Gastroesophageal sphincter (tissue), 4 donors: ENCODE measurements around the gene ANO2. TPM values are rescaled to one million over a fixed set of nuclear protein-coding genes. Genes with fewer than 3 reads are reported as not detected.

Source experiments
- ATAC-seq: fragments of 150-250 bp; one replicate; pipeline ENCODE4 v1.9.1; 2016; ENCODE audit warnings: mild to moderate bottlenecking, moderate library complexity
- H3K27ac ChIP-seq, 4 donors: fragments of 200-600 bp; sonication (generic) in 3 of 4; 1 replicate in 3 of 4; 2 replicates in 1 of 4; pipeline ENCODE4 v1.5.1; 2016 to 2019
- H3K27me3 ChIP-seq: fragments of 200-600 bp; sonication (generic); one replicate; pipeline ENCODE4 v1.5.1; 2019
- H3K36me3 ChIP-seq, 2 donors: fragments of 200-600 bp; sonication (generic); one replicate each; pipeline ENCODE4 v1.5.1; 2019; ENCODE audit warnings: control low read depth in 1 of 2
- H3K4me1 ChIP-seq, 3 donors: fragments of 200-600 bp; sonication (generic); 1 replicate in 2 of 3; 2 replicates in 1 of 3; pipeline ENCODE4 v1.5.1; 2016 to 2019; ENCODE audit warnings: control low read depth in 2 of 3
- H3K4me3 ChIP-seq, 2 donors: fragments of 200-600 bp; sonication (generic); one replicate each; pipeline ENCODE4 v1.5.1; 2019; ENCODE audit warnings: mild to moderate bottlenecking in 1 of 2, moderate library complexity in 1 of 2
- H3K9me3 ChIP-seq, 3 donors: fragments of 200-600 bp; sonication (generic); one replicate each; pipeline ENCODE4 v1.5.1; 2017 to 2019; ENCODE audit warnings: control low read depth in 2 of 3
- CTCF ChIP-seq, 4 experiments: fragments of 200-600 bp in 2 of 4; fragments of 450-650 bp in 2 of 4; sonication (generic) in 1 of 4; IDR thresholded peaks; one replicate each; pipeline ENCODE4 v1.5.1; 2017 to 2019; ENCODE audit warnings: antibody characterized with exemption in 4 of 4, mild to moderate bottlenecking in 2 of 4, moderate library complexity in 2 of 4
- EP300 ChIP-seq: sonication (generic); formaldehyde crosslinking; IDR thresholded peaks from one replicate; pipeline ENCODE4 v1.6.1; 2017; ENCODE audit warnings: antibody characterized with exemption, mild to moderate bottlenecking
- POLR2A ChIP-seq, 2 donors: fragments of 450-650 bp; IDR thresholded peaks; one replicate each; pipeline ENCODE4 v1.6.1; 2017; ENCODE audit warnings: antibody characterized with exemption in 2 of 2, mild to moderate bottlenecking in 2 of 2, moderate library complexity in 1 of 2
- POLR2AphosphoS5 ChIP-seq: sonication (generic); formaldehyde crosslinking; IDR thresholded peaks from one replicate; pipeline ENCODE4 v1.6.1; 2017; ENCODE audit warnings: antibody characterized with exemption
- WGBS, 2 donors: methylation state at CpG; one replicate each; pipeline ENCODE4 v1.1.5; 2018; ENCODE audit warnings: low coverage in 1 of 2; 5-methylcytosine and 5-hydroxymethylcytosine counted together
- total RNA-seq, 4 donors: library from RNA; depleted of rRNA; stranded (reverse); fragments of >200 nt; gene quantifications; one replicate each; pipeline ENCODE4 v1.1.0, GENCODE V29; 2016

The ANO2 gene
- total RNA-seq, 4 donors from 2014 or later = 3.1 to 10.9 (median 6.7) TPM

- no peak for ATAC-seq
- Histone ChIP-seq H3K27ac (no peak overlapping the region), H3K36me3 (no peaks in the 10 kb centered on the region), H3K9me3 (no peaks in the 10 kb centered on the region), H3K4me3 (no peak overlapping the region), H3K4me1 (no peaks in the 10 kb centered on the region), H3K27me3 (peaks cover 27% of the 10 kb centered on the region)
- no peak for TF ChIP-seq EP300
- TF ChIP-seq POLR2AphosphoS5 = no peak
- no peak for TF ChIP-seq CTCF (IDR thresholded peaks at IDR 0.05)
- no peak for TF ChIP-seq POLR2A (IDR thresholded peaks at IDR 0.05)
- WGBS, 2 donors = 28 to 73% methylated on average over 2 to 8 of the region's 8 CpGs
Observed at GRCh38 chr12:5807514-5808219, 137.4 kb downstream of the ANO2 start.

- no peak overlapping the region for H3K4me3 ChIP-seq
- no peak overlapping the region for H3K27ac ChIP-seq
- no peaks in the 10 kb centered on the region for H3K36me3 ChIP-seq
- peaks cover 33% of the 10 kb centered on the region for H3K27me3 ChIP-seq
- no peaks in the 10 kb centered on the region for H3K9me3 ChIP-seq
- no peak for ATAC-seq
- WGBS, 2 donors = 83% methylated on average over 6 of the region's 6 CpGs
- no peaks in the 10 kb centered on the region for H3K4me1 ChIP-seq
- TF ChIP-seq CTCF (IDR thresholded peaks at IDR 0.05) (no peak), POLR2AphosphoS5 (no peak), EP300 (no peak), POLR2A (IDR thresholded peaks at IDR 0.05) (no peak)
Observed at GRCh38 chr12:5807090-5807414, 138.0 kb downstream of the ANO2 start.

GRCh38 chr12:5806371-5807089 is 138.5 kb downstream of the ANO2 start:
- WGBS, 2 donors = 75 to 86% methylated on average over 7 to 9 of the region's 10 CpGs
- TF ChIP-seq EP300 = no peak
- TF ChIP-seq POLR2AphosphoS5 = no peak
- TF ChIP-seq CTCF (IDR thresholded peaks at IDR 0.05) = no peak
- TF ChIP-seq POLR2A (IDR thresholded peaks at IDR 0.05) = no peak
- Histone ChIP-seq H3K27me3 (peaks cover 35% of the 10 kb centered on the region), H3K27ac (no peak overlapping the region), H3K9me3 (no peaks in the 10 kb centered on the region), H3K4me3 (no peak overlapping the region), H3K36me3 (no peaks in the 10 kb centered on the region), H3K4me1 (no peaks in the 10 kb centered on the region)
- ATAC-seq = no peak

- Histone ChIP-seq H3K27me3 (peaks cover 21% of the 10 kb centered on the region), H3K36me3 (no peaks in the 10 kb centered on the region), H3K9me3 (no peaks in the 10 kb centered on the region), H3K4me1 (no peaks in the 10 kb centered on the region), H3K27ac (no peak overlapping the region), H3K4me3 (no peak overlapping the region)
- TF ChIP-seq POLR2AphosphoS5 (no peak), EP300 (no peak), CTCF (IDR thresholded peaks at IDR 0.05) (no peak), POLR2A (IDR thresholded peaks at IDR 0.05) (no peak)
- WGBS, 2 donors = 50% methylated on average over 1 of the region's 7 CpGs; no CpG with 5 or more reads in 1 of the 2 donors
- no peak for ATAC-seq
Observed at GRCh38 chr12:5803532-5803931, 141.5 kb downstream of the ANO2 start.
